ENCODE data around the gene ADGRG7. TPM values are rescaled to one million over a fixed set of nuclear protein-coding genes. Genes with fewer than 3 reads are reported as not detected.

The ADGRG7 gene
- total and polyA plus RNA-seq, 9 donors, result not detected

GRCh38 chr3:100720426-100720825, 111.0 kb downstream of the ADGRG7 start:
- 71 to 84% (median 78%) methylated on average over 5 of the region's 5 CpGs for WGBS, 3 donors
- TF ChIP-seq EP300 (IDR thresholded peaks at IDR 0.05) (no peak), POLR2A (IDR thresholded peaks at IDR 0.05) (no peak)
- TF ChIP-seq, protein P1, sequence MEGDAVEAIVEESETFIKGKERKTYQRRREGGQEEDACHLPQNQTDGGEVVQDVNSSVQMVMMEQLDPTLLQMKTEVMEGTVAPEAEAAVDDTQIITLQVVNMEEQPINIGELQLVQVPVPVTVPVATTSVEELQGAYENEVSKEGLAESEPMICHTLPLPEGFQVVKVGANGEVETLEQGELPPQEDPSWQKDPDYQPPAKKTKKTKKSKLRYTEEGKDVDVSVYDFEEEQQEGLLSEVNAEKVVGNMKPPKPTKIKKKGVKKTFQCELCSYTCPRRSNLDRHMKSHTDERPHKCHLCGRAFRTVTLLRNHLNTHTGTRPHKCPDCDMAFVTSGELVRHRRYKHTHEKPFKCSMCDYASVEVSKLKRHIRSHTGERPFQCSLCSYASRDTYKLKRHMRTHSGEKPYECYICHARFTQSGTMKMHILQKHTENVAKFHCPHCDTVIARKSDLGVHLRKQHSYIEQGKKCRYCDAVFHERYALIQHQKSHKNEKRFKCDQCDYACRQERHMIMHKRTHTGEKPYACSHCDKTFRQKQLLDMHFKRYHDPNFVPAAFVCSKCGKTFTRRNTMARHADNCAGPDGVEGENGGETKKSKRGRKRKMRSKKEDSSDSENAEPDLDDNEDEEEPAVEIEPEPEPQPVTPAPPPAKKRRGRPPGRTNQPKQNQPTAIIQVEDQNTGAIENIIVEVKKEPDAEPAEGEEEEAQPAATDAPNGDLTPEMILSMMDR (IDR thresholded peaks at IDR 0.05), result no peak
- H3K36me3 ChIP-seq, result no peaks in the 10 kb centered on the region
- intact Hi-C loops (cut with DNase I), result no loop called here
- H3K9me3 ChIP-seq, result no peaks in the 10 kb centered on the region
- H3K27ac ChIP-seq, result no peak overlapping the region
- no peak for DNase-seq
- H3K4me1 ChIP-seq (ENCODE audit: insufficient read depth), result peaks cover 3% of the 10 kb centered on the region
- H3K27me3 ChIP-seq, result no peaks in the 10 kb centered on the region
- no peak overlapping the region for H3K4me3 ChIP-seq

DNA sequence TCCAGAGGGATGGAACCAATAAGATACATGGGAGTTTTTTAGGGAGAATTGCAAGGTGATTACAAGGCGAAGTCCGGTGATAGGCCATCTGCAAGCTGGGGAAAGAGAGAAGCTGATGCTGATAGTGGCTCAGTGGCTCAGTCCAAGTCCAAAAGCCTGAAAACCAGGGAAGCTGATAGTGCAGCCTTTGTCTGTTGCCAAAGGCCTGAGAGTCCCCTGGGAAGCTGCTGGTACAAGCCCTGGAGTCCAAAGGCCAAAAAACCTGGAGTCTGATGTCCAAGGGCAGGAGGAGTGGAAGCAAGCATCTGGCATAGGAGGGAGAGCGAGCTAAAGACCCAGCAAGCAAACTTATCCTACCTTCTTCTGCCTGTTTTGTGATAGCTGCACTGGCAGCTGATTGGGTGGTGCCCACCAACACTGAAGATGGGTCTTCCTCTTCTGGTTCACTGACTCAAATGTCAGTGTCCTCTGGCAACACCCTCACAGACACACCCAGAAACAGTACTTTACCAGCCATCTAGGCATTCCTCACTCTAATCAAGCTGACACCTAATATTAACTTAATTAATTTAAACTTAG, 116.6 kb downstream of the ADGRG7 start:
- Histone ChIP-seq H3K27me3 (no peaks in the 10 kb centered on the region), H3K27ac (no peak overlapping the region), H3K9me3 (no peaks in the 10 kb centered on the region), H3K4me1 (ENCODE audit: insufficient read depth) (no peaks in the 10 kb centered on the region), H3K36me3 (no peaks in the 10 kb centered on the region), H3K4me3 (no peak overlapping the region)
- DNase-seq, result no peak
- WGBS, 3 donors, result 97 to 98% (median 97%) methylated on average over 3 of the region's 3 CpGs
- TF ChIP-seq POLR2A (IDR thresholded peaks at IDR 0.05), result no peak
- TF ChIP-seq, protein P1 (IDR thresholded peaks at IDR 0.05), result no peak
- no peak for TF ChIP-seq EP300 (IDR thresholded peaks at IDR 0.05)
- intact Hi-C loops (cut with DNase I), result no loop called here

- Histone ChIP-seq H3K4me3 (no peak overlapping the region), H3K27me3 (no peaks in the 10 kb centered on the region), H3K36me3 (no peaks in the 10 kb centered on the region), H3K27ac (no peak overlapping the region), H3K9me3 (no peaks in the 10 kb centered on the region), H3K4me1 (ENCODE audit: insufficient read depth) (no peaks in the 10 kb centered on the region)
- DNase-seq, result no peak
- WGBS, 3 donors, result 93 to 95% (median 94%) methylated on average over 1 of the region's 1 CpG
- TF ChIP-seq, protein P1 (IDR thresholded peaks at IDR 0.05), result no peak
- no peak for TF ChIP-seq POLR2A (IDR thresholded peaks at IDR 0.05)
- no peak for TF ChIP-seq EP300 (IDR thresholded peaks at IDR 0.05)
- intact Hi-C loops (cut with DNase I), result no loop called here
Measured at GRCh38 chr3:100726706-100727105, 117.3 kb downstream of the ADGRG7 start.

DNA sequence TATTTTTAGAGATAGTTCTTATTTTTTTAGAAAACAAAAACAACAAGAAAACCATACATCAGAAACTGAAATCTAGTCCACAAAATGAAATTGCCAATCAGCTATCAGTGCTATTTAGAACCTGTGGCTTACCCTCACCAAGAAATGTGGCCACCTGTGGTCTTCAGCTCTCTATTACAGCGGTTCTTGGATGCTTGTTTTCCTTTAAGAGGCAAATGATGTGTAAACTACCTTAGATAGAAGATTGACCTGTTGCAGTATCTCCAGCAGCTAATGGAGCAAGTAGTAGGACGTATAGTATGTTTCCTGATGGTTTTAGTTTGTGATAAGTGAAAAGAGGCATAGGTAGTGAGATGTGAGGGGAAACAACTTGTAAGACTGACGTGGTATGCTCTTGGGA, 121.1 kb downstream of the ADGRG7 start:
- H3K4me3 ChIP-seq, result no peak overlapping the region
- no peak overlapping the region for H3K27ac ChIP-seq
- H3K9me3 ChIP-seq, result no peaks in the 10 kb centered on the region
- no peaks in the 10 kb centered on the region for H3K27me3 ChIP-seq
- WGBS, 3 donors, result 82 to 89% (median 86%) methylated on average over 3 of the region's 3 CpGs
- no peaks in the 10 kb centered on the region for H3K4me1 ChIP-seq (ENCODE audit: insufficient read depth)
- intact Hi-C loops (cut with DNase I), result no loop called here
- no peak for TF ChIP-seq EP300 (IDR thresholded peaks at IDR 0.05)
- H3K36me3 ChIP-seq, result no peaks in the 10 kb centered on the region
- DNase-seq, result no peak

- TF ChIP-seq EP300 (IDR thresholded peaks at IDR 0.05) (no peak), POLR2A (IDR thresholded peaks at IDR 0.05) (no peak)
- TF ChIP-seq, protein P1 (IDR thresholded peaks at IDR 0.05), result no peak
- WGBS, 3 donors, result 91 to 92% (median 92%) methylated on average over 3 of the region's 3 CpGs
- no peak for DNase-seq
- Histone ChIP-seq H3K36me3 (no peaks in the 10 kb centered on the region), H3K27ac (no peak overlapping the region), H3K4me3 (no peak overlapping the region), H3K27me3 (no peaks in the 10 kb centered on the region), H3K4me1 (ENCODE audit: insufficient read depth) (no peaks in the 10 kb centered on the region), H3K9me3 (no peaks in the 10 kb centered on the region)
- intact Hi-C loops (cut with DNase I), result no loop called here
Measured at GRCh38 chr3:100732435-100732834, 123.0 kb downstream of the ADGRG7 start.
